ENCODE results near the gene CCDC182.

DNA sequence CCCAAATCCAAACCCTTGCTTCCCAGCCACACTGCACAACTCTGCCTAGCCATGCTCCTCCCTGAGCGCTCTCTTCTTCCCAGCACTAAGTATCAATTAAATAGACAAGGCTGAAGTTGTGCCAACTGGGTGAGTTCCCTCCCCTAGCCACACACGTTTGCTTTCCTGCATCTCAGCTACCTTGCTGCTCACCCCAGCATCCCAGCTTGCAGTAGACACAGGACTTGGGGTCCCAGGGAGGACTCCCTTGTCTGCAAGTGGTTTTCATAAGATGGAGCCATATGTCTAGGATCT lies 4.9 kb downstream of the CCDC182 start:
- TF ChIP-seq EZH2phosphoT487 (IDR thresholded peaks at IDR 0.05; ENCODE audit: insufficient read depth, low read depth) (no peak), EZH2 (IDR thresholded peaks at IDR 0.05; ENCODE audit: insufficient read depth, poor library complexity, severe bottlenecking) (no peak)
